ENCODE results near the gene PPARD. TPM values are rescaled to one million over a fixed set of nuclear protein-coding genes. Genes with fewer than 3 reads are reported as not detected.
"Not testable (repeated sequence)": the region's sequence is repeated elsewhere in the genome, so short reads cannot be mapped to it uniquely, and the experiment has no call there.

PPARD gene
- total RNA-seq, 4 donors from 2014 or later: 1.5 to 26.6 (median 7.8) TPM

DNA sequence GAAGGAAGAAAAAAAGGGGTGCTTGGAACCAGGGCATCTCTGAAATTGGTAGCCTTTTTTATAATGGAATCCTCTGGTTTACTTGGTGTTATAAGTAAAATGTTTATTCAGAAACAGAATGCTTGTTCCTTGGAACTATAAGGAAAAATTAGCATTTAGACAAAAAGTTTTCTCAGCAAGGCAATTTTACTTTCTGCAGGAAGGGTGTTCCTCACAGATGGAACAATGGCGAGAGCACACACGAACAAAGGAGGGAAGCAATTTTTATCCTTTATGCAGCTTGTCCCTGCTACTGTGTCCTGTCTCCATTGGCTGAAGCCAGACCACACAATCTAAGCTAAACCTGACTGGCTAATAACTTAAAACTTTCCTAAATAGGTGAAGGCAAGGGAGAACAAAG is 87.1 kb downstream of the PPARD start:
- intact Hi-C loops (cut with DNase I; ENCODE audit: low total_unique reads): no loop called here
- H3K36me3 ChIP-seq: no peaks in the 10 kb centered on the region
- no peaks in the 10 kb centered on the region for H3K9me3 ChIP-seq
- no peak overlapping the region for H3K4me3 ChIP-seq
- H3K27me3 ChIP-seq: no peaks in the 10 kb centered on the region
- DNase-seq: no peak
- no peak overlapping the region for H3K27ac ChIP-seq
- no peak for TF ChIP-seq POLR2A (IDR thresholded peaks at IDR 0.05)
- TF ChIP-seq, protein P1, sequence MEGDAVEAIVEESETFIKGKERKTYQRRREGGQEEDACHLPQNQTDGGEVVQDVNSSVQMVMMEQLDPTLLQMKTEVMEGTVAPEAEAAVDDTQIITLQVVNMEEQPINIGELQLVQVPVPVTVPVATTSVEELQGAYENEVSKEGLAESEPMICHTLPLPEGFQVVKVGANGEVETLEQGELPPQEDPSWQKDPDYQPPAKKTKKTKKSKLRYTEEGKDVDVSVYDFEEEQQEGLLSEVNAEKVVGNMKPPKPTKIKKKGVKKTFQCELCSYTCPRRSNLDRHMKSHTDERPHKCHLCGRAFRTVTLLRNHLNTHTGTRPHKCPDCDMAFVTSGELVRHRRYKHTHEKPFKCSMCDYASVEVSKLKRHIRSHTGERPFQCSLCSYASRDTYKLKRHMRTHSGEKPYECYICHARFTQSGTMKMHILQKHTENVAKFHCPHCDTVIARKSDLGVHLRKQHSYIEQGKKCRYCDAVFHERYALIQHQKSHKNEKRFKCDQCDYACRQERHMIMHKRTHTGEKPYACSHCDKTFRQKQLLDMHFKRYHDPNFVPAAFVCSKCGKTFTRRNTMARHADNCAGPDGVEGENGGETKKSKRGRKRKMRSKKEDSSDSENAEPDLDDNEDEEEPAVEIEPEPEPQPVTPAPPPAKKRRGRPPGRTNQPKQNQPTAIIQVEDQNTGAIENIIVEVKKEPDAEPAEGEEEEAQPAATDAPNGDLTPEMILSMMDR (IDR thresholded peaks at IDR 0.05): no peak
- H3K4me1 ChIP-seq: no peaks in the 10 kb centered on the region

DNA sequence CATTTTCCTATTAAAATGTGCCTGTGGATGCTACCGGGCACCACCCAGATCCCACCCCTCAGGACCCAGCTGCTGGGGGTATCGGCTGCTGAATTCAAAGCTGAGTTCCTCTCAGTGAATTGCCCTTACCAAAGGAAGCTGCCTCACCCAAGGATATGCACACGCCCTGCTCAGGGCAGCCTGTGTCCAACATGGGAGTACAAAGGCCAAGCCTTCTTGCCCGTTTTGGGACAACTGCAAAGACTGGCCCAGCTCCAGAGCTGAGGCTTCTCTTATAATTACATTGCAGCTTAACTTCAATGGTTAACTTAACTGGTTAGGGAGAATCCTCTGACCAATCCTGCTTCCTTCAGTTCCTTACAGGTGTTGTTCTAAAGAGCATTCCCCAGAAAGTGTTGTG is 89.9 kb downstream of the PPARD start:
- no peaks in the 10 kb centered on the region for H3K9me3 ChIP-seq
- no peaks in the 10 kb centered on the region for H3K4me1 ChIP-seq
- DNase-seq: no peak
- intact Hi-C loops (cut with DNase I; ENCODE audit: low total_unique reads): no loop called here
- TF ChIP-seq POLR2A (IDR thresholded peaks at IDR 0.05): no peak
- H3K36me3 ChIP-seq: no peaks in the 10 kb centered on the region
- no peak overlapping the region for H3K4me3 ChIP-seq
- no peak overlapping the region for H3K27ac ChIP-seq
- no peaks in the 10 kb centered on the region for H3K27me3 ChIP-seq

DNA sequence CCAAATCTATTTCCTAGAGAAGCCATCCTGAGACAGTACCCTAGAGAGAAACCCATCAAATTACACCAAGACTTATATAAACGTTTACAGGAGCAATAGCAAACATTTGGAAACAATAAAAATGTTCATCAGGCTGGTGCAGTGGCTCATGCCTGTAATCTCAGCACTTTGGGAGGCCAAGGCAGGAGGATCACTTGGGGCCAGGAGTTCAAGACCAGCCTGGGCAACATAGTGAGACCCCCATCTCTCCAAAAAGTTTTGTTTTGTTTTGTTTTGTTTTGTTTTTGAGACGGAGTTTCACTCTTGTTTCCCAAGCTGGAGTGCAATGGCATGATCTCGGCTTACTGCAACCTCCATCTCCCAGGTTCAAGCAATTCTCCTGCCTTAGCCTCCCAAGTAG is 90.3 kb downstream of the PPARD start:
- DNase-seq; intact Hi-C loops (cut with DNase I; ENCODE audit: low total_unique reads); H3K4me1 ChIP-seq; H3K4me3 ChIP-seq; H3K27ac ChIP-seq; H3K36me3 ChIP-seq; H3K9me3 ChIP-seq; H3K27me3 ChIP-seq: not testable (repeated sequence)

DNA sequence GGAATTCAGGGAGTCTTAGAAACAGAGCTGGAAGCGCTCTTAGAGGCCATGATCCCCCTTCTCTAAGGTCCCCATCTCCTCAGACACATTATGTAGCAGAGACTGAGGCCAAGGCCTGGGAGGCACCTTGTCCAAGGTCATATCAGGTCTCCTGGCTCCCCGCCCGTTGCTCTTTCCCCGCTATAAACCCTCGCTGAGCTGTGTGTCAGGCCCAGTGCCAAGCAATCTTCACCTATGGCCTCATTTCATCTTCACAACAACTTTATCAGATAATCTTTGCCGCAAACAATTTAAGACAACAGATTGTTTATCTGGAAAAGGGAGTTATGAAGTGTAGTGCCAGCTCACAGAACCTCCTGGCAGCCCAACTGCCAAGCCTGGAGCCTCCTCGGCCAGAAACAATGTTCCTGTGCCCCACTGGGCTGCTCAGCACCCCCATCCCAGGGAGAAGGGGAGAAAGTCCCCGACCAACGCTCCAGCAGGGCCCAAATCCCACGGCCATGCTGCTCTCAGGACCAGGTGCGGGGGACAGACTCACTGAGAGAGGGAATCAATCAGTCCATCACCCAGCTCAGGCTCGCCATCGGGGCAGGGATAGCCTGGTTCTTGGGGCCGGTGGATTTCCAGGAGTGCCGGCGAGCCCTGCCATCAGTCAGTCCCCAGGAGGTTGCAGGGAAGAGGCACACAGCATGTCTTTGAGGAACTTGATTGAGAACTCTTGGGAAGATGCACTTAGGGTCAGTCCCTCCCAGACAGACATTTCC is 92.9 kb downstream of the PPARD start:
- Histone ChIP-seq H3K4me3 (no peak overlapping the region), H3K4me1 (no peaks in the 10 kb centered on the region), H3K27me3 (no peaks in the 10 kb centered on the region), H3K27ac (no peak overlapping the region), H3K36me3 (no peaks in the 10 kb centered on the region), H3K9me3 (no peaks in the 10 kb centered on the region)
- intact Hi-C loops (cut with DNase I; ENCODE audit: low total_unique reads): no loop called here
- TF ChIP-seq, protein P1 (IDR thresholded peaks at IDR 0.05): no peak
- no peak for TF ChIP-seq POLR2A (IDR thresholded peaks at IDR 0.05)
- DNase-seq: no peak

DNA sequence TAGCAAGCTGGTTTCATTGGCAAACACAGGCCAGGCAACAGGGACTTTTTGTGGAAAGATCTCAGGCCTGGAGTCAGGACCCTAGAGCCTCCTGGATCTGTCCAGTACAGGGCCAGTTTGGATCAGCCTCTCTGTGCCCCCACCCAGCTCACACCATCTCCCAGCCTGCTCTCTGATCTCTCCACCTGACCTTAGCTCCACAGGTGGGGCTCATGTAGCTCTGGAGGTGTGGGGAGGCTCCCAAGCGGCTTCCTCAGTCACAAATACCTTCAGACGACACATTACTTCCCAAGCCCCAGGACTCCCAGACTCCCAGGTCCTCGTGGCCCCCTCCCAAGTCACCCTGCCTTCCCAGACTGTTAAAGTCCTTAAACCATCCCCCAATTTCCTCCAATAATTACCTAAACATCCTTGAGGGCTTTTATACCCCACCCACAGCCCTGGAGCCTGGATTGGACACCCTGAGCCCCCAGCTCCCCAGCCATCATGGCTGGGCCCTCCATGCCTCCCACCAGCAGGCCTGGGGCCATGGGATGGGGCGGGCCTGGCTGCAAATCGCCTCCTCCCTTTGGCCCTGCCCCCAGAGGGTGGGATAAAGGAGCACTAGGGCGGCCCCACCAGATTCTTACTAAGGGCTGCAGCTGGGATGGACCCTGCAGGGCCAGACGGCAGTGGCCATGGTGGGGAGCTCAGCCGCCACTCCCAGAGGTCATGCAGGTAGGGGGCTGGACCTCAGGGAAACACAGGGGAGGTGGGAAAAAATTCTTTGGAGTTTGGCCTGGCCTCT is 93.9 kb downstream of the PPARD start:
- intact Hi-C loops (cut with DNase I; ENCODE audit: low total_unique reads): no loop called here

DNA sequence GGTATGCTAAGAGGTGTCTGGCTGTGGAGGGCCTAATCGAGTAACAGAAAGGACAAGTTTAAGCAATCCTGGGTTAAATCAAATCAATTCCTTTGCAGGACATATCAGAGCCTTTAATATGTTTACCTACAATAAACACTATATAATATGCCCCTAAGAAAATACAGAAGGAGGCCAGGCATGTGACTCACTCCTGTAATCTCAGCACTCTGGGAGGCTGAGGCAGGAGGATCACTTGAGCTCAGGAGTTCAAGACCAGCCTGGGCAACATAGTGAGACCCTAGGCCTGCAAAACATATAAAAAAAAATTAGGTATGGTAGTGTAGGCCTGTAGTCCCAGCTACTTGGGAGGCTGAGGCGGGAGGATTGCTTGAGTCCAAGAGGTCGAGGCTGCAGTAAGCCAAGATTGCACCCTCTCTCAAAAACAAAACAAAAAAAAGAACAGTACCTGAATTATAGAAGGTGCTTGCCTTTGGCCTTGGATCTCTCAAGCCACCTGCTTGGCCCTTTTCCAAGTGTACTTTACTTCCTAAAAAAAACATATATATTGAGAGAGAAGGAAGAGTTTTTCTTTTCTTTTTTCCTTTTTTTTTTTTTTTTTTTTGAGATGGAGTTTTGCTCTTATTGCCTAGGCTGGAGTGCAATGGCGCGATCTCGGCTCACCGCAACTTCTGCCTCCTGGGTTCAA is 96.2 kb downstream of the PPARD start:
- H3K4me1 ChIP-seq; H3K36me3 ChIP-seq; H3K9me3 ChIP-seq; H3K4me3 ChIP-seq; H3K27me3 ChIP-seq; H3K27ac ChIP-seq; intact Hi-C loops (cut with DNase I; ENCODE audit: low total_unique reads); DNase-seq: not testable (repeated sequence)

More for the DNA sequence above, 93.9 kb downstream of the PPARD start:
- no peak overlapping the region for H3K4me3 ChIP-seq
- H3K9me3 ChIP-seq: no peaks in the 10 kb centered on the region
- H3K27ac ChIP-seq: no peak overlapping the region
- no peaks in the 10 kb centered on the region for H3K27me3 ChIP-seq
- DNase-seq: no peak
- H3K4me1 ChIP-seq: no peaks in the 10 kb centered on the region
- TF ChIP-seq POLR2A (IDR thresholded peaks at IDR 0.05): no peak
- TF ChIP-seq, protein P1 (IDR thresholded peaks at IDR 0.05): no peak
- no peaks in the 10 kb centered on the region for H3K36me3 ChIP-seq

All from uterus (tissue), 4 donors.